GM12878 (cell line): ENCODE results near the gene ARHGAP15. TPM values are rescaled to one million over a fixed set of nuclear protein-coding genes. Genes with fewer than 3 reads are reported as not detected.
A peak's percentile ranks its signal among the peaks of the same experiment; 100 is the strongest.

ENCODE experiments used
- ATAC-seq: fragments of 200-7000 bp; cut with Tn5 transposase; 3 replicates; pipeline ENCODE4 v1.9.1; 2020; ENCODE audit warnings: mild to moderate bottlenecking, moderate library complexity
- BruUV-seq: library from RNA; stranded (reverse); fragments of 400-500 nt; replicated peaks from 2 replicates; lab custom pipeline; 2021; lab: Mats Ljungman, UMichigan
- CTCF ChIA-PET: fragments of 300-600 bp; sonication (Branson Sonifier 250); formaldehyde crosslinking; extraction: SDS; loops from one replicate; lab custom pipeline; 2021; ENCODE audit warnings: inconsistent platforms; lab: Yijun Ruan, JAX
- POLR2A ChIA-PET: fragments of 350-600 bp; formaldehyde crosslinking; extraction: SDS; loops from one replicate; lab custom pipeline; 2021; ENCODE audit warnings: inconsistent platforms; lab: Charles Lee
- RAD21 ChIA-PET: fragments of 300-600 bp; sonication (Branson Sonifier 250); formaldehyde crosslinking; loops from one replicate; lab custom pipeline; 2023; ENCODE audit warnings: antibody characterized with exemption; ENCODE audit not compliant: unreplicated experiment; lab: Charles Lee
- SMC1A ChIA-PET: fragments of 300-600 bp; sonication (Branson Sonifier 250); formaldehyde crosslinking; loops from one replicate; lab custom pipeline; 2023; ENCODE audit not compliant: unreplicated experiment, uncharacterized antibody; lab: Charles Lee
- DNase-seq: peaks from one replicate; pipeline ENCODE4 v3.0.0-alpha.2; 2011; ENCODE audit warnings: low read depth, low spot score
- FAIRE-seq: peaks from 3 replicates; lab custom pipeline; 2011; peaks lifted over from hg19 to GRCh38; lab: Jason Lieb, UNC
- H2AFZ ChIP-seq: 2 replicates; pipeline ENCODE4 v1.6.0; 2011; ENCODE audit warnings: low read depth, low read length, control low read depth; ENCODE audit not compliant: control insufficient read depth
- H3K27ac ChIP-seq: 2 replicates; pipeline ENCODE4 v1.5.1; 2011; ENCODE audit warnings: control low read depth; ENCODE audit not compliant: control insufficient read depth, insufficient read depth
- H3K27me3 ChIP-seq, 2 experiments: replicated peaks in 1 of 2; 2 replicates each; pipeline versions ENCODE4 v1.6.0 to v1.6.1; 2011; ENCODE audit warnings: low read length in 1 of 2; ENCODE audit not compliant: control insufficient read depth in 2 of 2, insufficient read depth in 2 of 2
- H3K36me3 ChIP-seq, 2 experiments: 2 replicates each; pipeline ENCODE4 v1.5.1; 2011; ENCODE audit warnings: low read length in 1 of 2; ENCODE audit not compliant: control insufficient read depth in 2 of 2, insufficient read depth in 2 of 2
- H3K4me1 ChIP-seq: 2 replicates; pipeline ENCODE4 v1.6.1; 2011; ENCODE audit warnings: mild to moderate bottlenecking, low read length, moderate library complexity, mixed read lengths; ENCODE audit not compliant: control insufficient read depth, insufficient read depth
- H3K4me2 ChIP-seq: 2 replicates; pipeline ENCODE4 v1.6.0; 2011; ENCODE audit warnings: control low read depth; ENCODE audit not compliant: control insufficient read depth, insufficient read depth
- H3K4me3 ChIP-seq: fragments of 200-600 bp; sonication (generic); 2 replicates; pipeline ENCODE4 v1.5.1; 2016
- H3K79me2 ChIP-seq: 2 replicates; pipeline ENCODE4 v1.6.0; 2011; ENCODE audit warnings: low read length; ENCODE audit not compliant: control insufficient read depth, insufficient read depth
- H3K9ac ChIP-seq: 2 replicates; pipeline ENCODE4 v1.8.0; 2011; ENCODE audit warnings: low read length, control low read depth, mixed read lengths; ENCODE audit not compliant: control insufficient read depth, insufficient read depth
- H3K9me3 ChIP-seq: replicated peaks from 3 replicates; pipeline ENCODE4 v1.5.1; 2011; ENCODE audit warnings: mild to moderate bottlenecking, low read length; ENCODE audit not compliant: control insufficient read depth, insufficient read depth
- H4K20me1 ChIP-seq: 2 replicates; pipeline ENCODE4 v1.6.0; 2011; ENCODE audit not compliant: control insufficient read depth, insufficient read depth
- ATF7 ChIP-seq: fragments of 450-650 bp; IDR thresholded peaks from 2 replicates; pipeline ENCODE4 v1.6.1; 2016; ENCODE audit warnings: low read depth, mild to moderate bottlenecking
- DPF2 ChIP-seq: fragments of 450-650 bp; IDR thresholded peaks from 2 replicates; pipeline ENCODE4 v1.6.1; 2017; ENCODE audit warnings: mild to moderate bottlenecking
- JUNB ChIP-seq: IDR thresholded peaks from 2 replicates; pipeline ENCODE4 v1.6.1; 2016; ENCODE audit warnings: antibody characterized with exemption, mild to moderate bottlenecking
- MTA2 ChIP-seq: fragments of 450-650 bp; IDR thresholded peaks from 2 replicates; pipeline ENCODE4 v1.6.1; 2016; ENCODE audit warnings: low read depth, mild to moderate bottlenecking, moderate library complexity
- NFIC ChIP-seq: IDR thresholded peaks from 2 replicates; pipeline ENCODE4 v1.6.1; 2012; ENCODE audit warnings: low read depth, mild to moderate bottlenecking, inconsistent platforms, low read length, moderate library complexity
- NFXL1 ChIP-seq: fragments of 450-650 bp; IDR thresholded peaks from 2 replicates; pipeline ENCODE4 v1.6.1; 2017; ENCODE audit warnings: antibody characterized with exemption, mild to moderate bottlenecking, borderline replicate concordance
- NFYA ChIP-seq: IDR thresholded peaks from 2 replicates; pipeline ENCODE4 v1.6.1; 2011; ENCODE audit warnings: low read depth, mild to moderate bottlenecking, low read length, improper control_type of control experiment, borderline replicate concordance
- RCOR1 ChIP-seq: conservative IDR thresholded peaks from 2 replicates; pipeline ENCODE4 v1.6.1; 2012; ENCODE audit warnings: low read depth, low read length, improper control_type of control experiment
- RUNX3 ChIP-seq: IDR thresholded peaks from 2 replicates; pipeline ENCODE4 v1.6.1; 2012; ENCODE audit warnings: low read length, inconsistent platforms
- SPI1 ChIP-seq: IDR thresholded peaks from 2 replicates; pipeline ENCODE4 v1.6.1; 2011; ENCODE audit warnings: low read depth, mild to moderate bottlenecking, low read length, moderate library complexity, borderline replicate concordance; ENCODE audit not compliant: insufficient read depth
- TCF3 ChIP-seq: IDR thresholded peaks from 2 replicates; pipeline ENCODE4 v1.6.1; 2012; ENCODE audit warnings: low read depth, mild to moderate bottlenecking, low read length, borderline replicate concordance; ENCODE audit not compliant: insufficient read depth
- TCF7 ChIP-seq: IDR thresholded peaks from 2 replicates; pipeline ENCODE4 v1.6.1; 2014; ENCODE audit warnings: antibody characterized with exemption, borderline replicate concordance
- ZBED1 ChIP-seq: IDR thresholded peaks from 2 replicates; pipeline ENCODE4 v1.6.1; 2016; ENCODE audit warnings: borderline replicate concordance
- WGBS: methylation state at CpG from one replicate; pipeline ENCODE4 v1.1.6; 2016; ENCODE audit warnings: low lambda C conversion rate; ENCODE audit not compliant: insufficient replicate concordance, insufficient coverage; ENCODE audit errors: missing lambda C conversion rate; 5-methylcytosine and 5-hydroxymethylcytosine counted together
- in situ Hi-C: fragments of 300-500 bp; cut with MboI; formaldehyde crosslinking; loops from 9 replicates; pipeline ENCODE4 v1.14.3; 2018; ENCODE audit warnings: mixed read lengths
- intact Hi-C: fragments of 100-400 bp; cut with micrococcal nuclease; formaldehyde crosslinking; loops from one replicate; pipeline ENCODE4 v1.14.2; 2022; ENCODE audit not compliant: unreplicated experiment
- polyA plus RNA-seq, 11 experiments: library from polyadenylated mRNA; depleted of rRNA in 4 of 11; unstranded in 6 of 11; stranded (reverse) in 5 of 11; fragments of >200 nt; fragmentation: Nextera tagmentation in 4 of 11; fragmentation: Illumina TruSeq in 1 of 11; extraction: Ambion mirVana in 4 of 11; extraction: Trizol in 1 of 11; gene quantifications; 1 replicate in 1 of 11; 2 replicates in 10 of 11; pipeline versions ENCODE4 v1.2.1 to v1.2.3, GENCODE V29; 2011 to 2016; ENCODE audit warnings: inconsistent platforms in 2 of 11, missing spikeins in 2 of 11, low read depth in 1 of 11
- total RNA-seq, 4 experiments: library from RNA; depleted of rRNA in 3 of 4; stranded (reverse); fragments of >200 nt in 3 of 4; fragmentation: Illumina TruSeq in 1 of 4; extraction: Trizol in 1 of 4; gene quantifications; 2 replicates each; pipeline versions ENCODE4 v1.2.1 to v1.2.3, GENCODE V29; 2013 to 2021
- TF ChIP-seq, protein P1 (sequence below): fragments of 450-650 bp; IDR thresholded peaks from 2 replicates; pipeline ENCODE4 v1.6.1; 2016; ENCODE audit warnings: mild to moderate bottlenecking
- TF ChIP-seq, protein P2 (sequence below): IDR thresholded peaks from 2 replicates; pipeline ENCODE4 v1.6.1; 2012; ENCODE audit warnings: low read length, inconsistent platforms
- TF ChIP-seq, protein P3 (sequence below), 3 experiments: IDR thresholded peaks in 2 of 3; conservative IDR thresholded peaks in 1 of 3; 2 replicates each; pipeline ENCODE4 v1.5.1; 2011; ENCODE audit warnings: low read depth in 3 of 3, low read length in 3 of 3, mild to moderate bottlenecking in 3 of 3, control low read depth in 2 of 3, moderate library complexity in 2 of 3, inconsistent platforms in 1 of 3, mixed read lengths in 1 of 3; ENCODE audit not compliant: control insufficient read depth in 2 of 3, insufficient read depth in 1 of 3; ENCODE audit errors: extremely low read depth in 1 of 3

Gene ARHGAP15
- total and polyA plus RNA-seq, 10 of the 15 experiments (the other 5 are each of a cell fraction or from before 2014, with no cell fraction given): 38.0 to 92.6 (median 66.7) TPM

DNA sequence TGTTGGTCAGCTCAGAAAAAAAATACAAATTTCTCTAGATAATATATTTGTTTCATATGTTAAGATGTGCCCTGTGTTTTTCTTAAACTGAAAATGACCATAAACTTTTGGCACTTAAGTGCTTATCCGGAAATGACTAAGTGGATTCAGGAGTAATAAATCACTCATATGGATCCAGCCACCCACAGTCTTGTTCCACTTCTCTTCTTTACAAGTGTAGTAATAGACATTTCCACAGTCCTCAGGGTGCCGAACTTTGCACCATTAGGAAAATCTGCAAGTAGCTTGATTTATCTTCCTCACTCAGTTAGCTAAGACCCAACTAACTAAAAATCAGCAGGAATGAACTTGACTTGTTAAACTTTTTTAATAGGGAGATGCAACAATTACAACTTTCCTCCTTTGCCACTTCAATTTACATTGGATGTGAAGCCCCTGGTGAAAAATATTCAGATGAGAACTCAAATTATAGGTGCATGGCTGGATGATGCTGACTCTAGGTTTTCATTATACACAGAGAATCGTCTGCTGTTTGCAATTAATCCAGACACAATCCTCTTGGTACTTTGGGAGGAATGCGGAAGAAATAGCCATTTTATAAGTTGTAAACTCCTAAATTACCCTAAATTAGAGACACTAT lies 322.5 kb downstream of the ARHGAP15 start:
- RAD21 ChIA-PET: no interaction called here
- H4K20me1 ChIP-seq: no peaks in the 10 kb centered on the region
- H3K79me2 ChIP-seq: no peaks in the 10 kb centered on the region
- no peak overlapping the region for H3K4me3 ChIP-seq
- no peak overlapping the region for H3K4me2 ChIP-seq
- no peaks in the 10 kb centered on the region for H3K4me1 ChIP-seq
- no TSS peak for BruUV-seq
- ATAC-seq: peak; percentile 76
- SMC1A ChIA-PET: interaction anchor here (0.7 to 1.7 kb wide), 6 partner anchors 10 to 38 kb away, joined by 3 to 5 read pairs (median 4); no protein-coding TSS in a partner anchor
- H3K9ac ChIP-seq: no peak overlapping the region
- WGBS: 65% methylated on average over 4 of the region's 4 CpGs
- POLR2A ChIA-PET: no interaction called here
- TF ChIP-seq RUNX3: peak; percentile 59
- TF ChIP-seq RCOR1: no peak
- TF ChIP-seq NFYA: no peak
- TF ChIP-seq ATF7: no peak
- TF ChIP-seq TCF3: no peak
- no peak for TF ChIP-seq ZBED1
- TF ChIP-seq, protein P1, sequence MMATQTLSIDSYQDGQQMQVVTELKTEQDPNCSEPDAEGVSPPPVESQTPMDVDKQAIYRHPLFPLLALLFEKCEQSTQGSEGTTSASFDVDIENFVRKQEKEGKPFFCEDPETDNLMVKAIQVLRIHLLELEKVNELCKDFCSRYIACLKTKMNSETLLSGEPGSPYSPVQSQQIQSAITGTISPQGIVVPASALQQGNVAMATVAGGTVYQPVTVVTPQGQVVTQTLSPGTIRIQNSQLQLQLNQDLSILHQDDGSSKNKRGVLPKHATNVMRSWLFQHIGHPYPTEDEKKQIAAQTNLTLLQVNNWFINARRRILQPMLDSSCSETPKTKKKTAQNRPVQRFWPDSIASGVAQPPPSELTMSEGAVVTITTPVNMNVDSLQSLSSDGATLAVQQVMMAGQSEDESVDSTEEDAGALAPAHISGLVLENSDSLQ: no peak
- TF ChIP-seq, protein P2, sequence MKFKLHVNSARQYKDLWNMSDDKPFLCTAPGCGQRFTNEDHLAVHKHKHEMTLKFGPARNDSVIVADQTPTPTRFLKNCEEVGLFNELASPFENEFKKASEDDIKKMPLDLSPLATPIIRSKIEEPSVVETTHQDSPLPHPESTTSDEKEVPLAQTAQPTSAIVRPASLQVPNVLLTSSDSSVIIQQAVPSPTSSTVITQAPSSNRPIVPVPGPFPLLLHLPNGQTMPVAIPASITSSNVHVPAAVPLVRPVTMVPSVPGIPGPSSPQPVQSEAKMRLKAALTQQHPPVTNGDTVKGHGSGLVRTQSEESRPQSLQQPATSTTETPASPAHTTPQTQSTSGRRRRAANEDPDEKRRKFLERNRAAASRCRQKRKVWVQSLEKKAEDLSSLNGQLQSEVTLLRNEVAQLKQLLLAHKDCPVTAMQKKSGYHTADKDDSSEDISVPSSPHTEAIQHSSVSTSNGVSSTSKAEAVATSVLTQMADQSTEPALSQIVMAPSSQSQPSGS: peak; percentile 19; the same call in 1 of the 2 replicates
- TF ChIP-seq MTA2: no peak
- TF ChIP-seq JUNB: peak; percentile 43
- TF ChIP-seq, protein P3, sequence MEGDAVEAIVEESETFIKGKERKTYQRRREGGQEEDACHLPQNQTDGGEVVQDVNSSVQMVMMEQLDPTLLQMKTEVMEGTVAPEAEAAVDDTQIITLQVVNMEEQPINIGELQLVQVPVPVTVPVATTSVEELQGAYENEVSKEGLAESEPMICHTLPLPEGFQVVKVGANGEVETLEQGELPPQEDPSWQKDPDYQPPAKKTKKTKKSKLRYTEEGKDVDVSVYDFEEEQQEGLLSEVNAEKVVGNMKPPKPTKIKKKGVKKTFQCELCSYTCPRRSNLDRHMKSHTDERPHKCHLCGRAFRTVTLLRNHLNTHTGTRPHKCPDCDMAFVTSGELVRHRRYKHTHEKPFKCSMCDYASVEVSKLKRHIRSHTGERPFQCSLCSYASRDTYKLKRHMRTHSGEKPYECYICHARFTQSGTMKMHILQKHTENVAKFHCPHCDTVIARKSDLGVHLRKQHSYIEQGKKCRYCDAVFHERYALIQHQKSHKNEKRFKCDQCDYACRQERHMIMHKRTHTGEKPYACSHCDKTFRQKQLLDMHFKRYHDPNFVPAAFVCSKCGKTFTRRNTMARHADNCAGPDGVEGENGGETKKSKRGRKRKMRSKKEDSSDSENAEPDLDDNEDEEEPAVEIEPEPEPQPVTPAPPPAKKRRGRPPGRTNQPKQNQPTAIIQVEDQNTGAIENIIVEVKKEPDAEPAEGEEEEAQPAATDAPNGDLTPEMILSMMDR (IDR thresholded peaks at IDR 0.05 in 2 of 3, conservative IDR thresholded peaks at IDR 0.05 in 1 of 3; ENCODE audit: control insufficient read depth in 2 of 3, extremely low read depth in 1 of 3, insufficient read depth in 1 of 3, low read depth in 3 of 3, low read length in 3 of 3): no peak
- TF ChIP-seq NFIC: 0 out of 2 replicates have a peak, but pooled peaks have one; percentile 31
- no peak for TF ChIP-seq NFXL1
- TF ChIP-seq SPI1: peak; percentile 58; the same call in 1 of the 2 replicates
- TF ChIP-seq DPF2: no peak
- no peak for TF ChIP-seq TCF7
- TF ChIP-seq, all 136 proteins: peak for 5
- in situ Hi-C loops: no loop called here
- intact Hi-C loops: no loop called here
- H3K9me3 ChIP-seq: no peaks in the 10 kb centered on the region
- no peak for DNase-seq
- no peak overlapping the region for H2AFZ ChIP-seq
- CTCF ChIA-PET: interaction anchor here (0.6 to 1.1 kb wide), 4 partner anchors 9 to 472 kb away, joined by 3 to 4 read pairs (median 3); no protein-coding TSS in a partner anchor
- no peak overlapping the region for H3K27ac ChIP-seq
- no peaks in the 10 kb centered on the region for H3K36me3 ChIP-seq
- no peaks in the 10 kb centered on the region for H3K27me3 ChIP-seq
- no peak for FAIRE-seq
